ENCODE data around the gene RNF223. TPM values are rescaled to one million over a fixed set of nuclear protein-coding genes. Genes with fewer than 3 reads are reported as not detected.
A peak's percentile ranks its signal among the peaks of the same experiment; 100 is the strongest.

Gene RNF223
- total and polyA plus RNA-seq, 8 donors, result 1.4 to 8.1 (median 3.4) TPM; not detected in 3

GRCh38 chr1:1061682-1062345 is 12.3 kb downstream of the RNF223 start:
- no peak overlapping the region for H3K27ac ChIP-seq
- peak overlapping the region in 1 of 4 donors; percentile 19 for H3K4me3 ChIP-seq
- no peaks in the 10 kb centered on the region for H3K36me3 ChIP-seq
- TF ChIP-seq CTCF (IDR thresholded peaks at IDR 0.05) (no peak), EP300 (IDR thresholded peaks at IDR 0.05) (no peak), POLR2A (IDR thresholded peaks at IDR 0.05) (no peak), POLR2AphosphoS5 (IDR thresholded peaks at IDR 0.05) (no peak)
- peaks cover 11 to 89% (median 70%) of the 10 kb centered on the region in 3 donors for H3K27me3 ChIP-seq
- no peaks in the 10 kb centered on the region for H3K9me3 ChIP-seq
- WGBS, 5 donors, result 34 to 59% (median 42%) methylated on average over 8 to 16 of the region's 18 CpGs
- peak in 1 of 2 donors; percentile 76 for DNase-seq
- intact Hi-C loops (cut with DNase I; ENCODE audit: low total_unique reads), result loop anchor here (5.0 kb wide), 1 partner anchor 80 kb away; the partner anchor contains the start of gene PERM1
- peaks cover 41 to 56% (median 54%) of the 10 kb centered on the region in 4 donors for H3K4me1 ChIP-seq

GRCh38 chr1:1060281-1061000 is 13.7 kb downstream of the RNF223 start:
- peak overlapping the region in 2 of 4 donors; percentile 59 to 82 for H3K4me3 ChIP-seq
- H3K9me3 ChIP-seq, result no peaks in the 10 kb centered on the region
- TF ChIP-seq EP300 (IDR thresholded peaks at IDR 0.05) (no peak), POLR2AphosphoS5 (IDR thresholded peaks at IDR 0.05) (no peak), CTCF (IDR thresholded peaks at IDR 0.05) (no peak), POLR2A (IDR thresholded peaks at IDR 0.05) (no peak)
- DNase-seq, result no peak
- intact Hi-C loops (cut with DNase I; ENCODE audit: low total_unique reads), result loop anchor here (5.0 kb wide), 1 partner anchor 78 kb away; the partner anchor contains the start of gene PERM1
- WGBS, 5 donors, result 49 to 58% (median 52%) methylated on average over 37 to 38 of the region's 38 CpGs
- peaks cover 0 to 7% (median 1%) of the 10 kb centered on the region in 4 donors for H3K36me3 ChIP-seq
- H3K27ac ChIP-seq, result no peak overlapping the region
- peaks cover 41 to 54% (median 53%) of the 10 kb centered on the region in 4 donors for H3K4me1 ChIP-seq
- peaks cover 11 to 87% (median 70%) of the 10 kb centered on the region in 3 donors for H3K27me3 ChIP-seq

- Histone ChIP-seq H3K27me3 (peaks cover 11 to 82% (median 70%) of the 10 kb centered on the region in 3 donors), H3K36me3 (peaks cover 0 to 14% (median 9%) of the 10 kb centered on the region in 4 donors), H3K4me1 (peaks cover 41 to 54% (median 53%) of the 10 kb centered on the region in 4 donors), H3K4me3 (peak overlapping the region; percentile 54 to 82 (median 62)), H3K27ac (peak overlapping the region in 1 of 5 donors; percentile 12), H3K9me3 (no peaks in the 10 kb centered on the region)
- 3 to 11% (median 6%) methylated on average over 19 to 69 of the region's 69 CpGs for WGBS, 5 donors
- intact Hi-C loops (cut with DNase I; ENCODE audit: low total_unique reads), result loop anchor here (5.0 kb wide), 1 partner anchor 77 kb away; the partner anchor contains the start of gene PERM1
- DNase-seq, result peak; percentile 94 to 97
- TF ChIP-seq POLR2AphosphoS5 (IDR thresholded peaks at IDR 0.05) (peak in 1 of 3 donors; percentile 18), EP300 (IDR thresholded peaks at IDR 0.05) (no peak), CTCF (IDR thresholded peaks at IDR 0.05) (peak in 1 of 7 experiments; percentile 9)
These were observed 14.4 kb downstream of the RNF223 start for GRCh38 chr1:1059494-1060280.

Data from stomach (tissue), 9 donors.